OCI-LY7 (cell line): ENCODE data around the gene GRAP2. TPM values are rescaled to one million over a fixed set of nuclear protein-coding genes. Genes with fewer than 3 reads are reported as not detected.

Experiments used
- BruUV-seq: library from RNA; stranded (reverse); fragments of 400-500 nt; replicated peaks from 2 replicates; lab custom pipeline; 2021; lab: Mats Ljungman, UMichigan
- CTCF ChIA-PET: fragments of 300-600 bp; sonication (Branson Sonifier 250); formaldehyde crosslinking; loops from one replicate; lab custom pipeline; 2022; ENCODE audit warnings: antibody characterized with exemption; ENCODE audit not compliant: unreplicated experiment; lab: Charles Lee
- POLR2A ChIA-PET: fragments of 300-600 bp; sonication (Branson Sonifier 250); formaldehyde crosslinking; loops from one replicate; lab custom pipeline; 2022; ENCODE audit warnings: antibody characterized with exemption; lab: Charles Lee
- DNase-seq: peaks from one replicate; pipeline ENCODE4 v3.0.0-alpha.2; 2015; ENCODE audit warnings: low spot score
- H2AFZ ChIP-seq: fragments of 200-600 bp; sonication (generic), shearing (Covaris generic); 2 replicates; pipeline ENCODE4 v1.6.1; 2014; ENCODE audit warnings: mild to moderate bottlenecking, antibody characterized with exemption, low read length, moderate library complexity
- H3K27ac ChIP-seq: fragments of 200-600 bp; sonication (generic); 2 replicates; pipeline ENCODE4 v1.5.1; 2014; ENCODE audit warnings: mixed run types, low read depth, mild to moderate bottlenecking, moderate library complexity, low read length, inconsistent platforms; ENCODE audit not compliant: poor library complexity, severe bottlenecking
- H3K36me3 ChIP-seq: fragments of 200-600 bp; sonication (generic); 2 replicates; pipeline ENCODE4 v1.6.1; 2014; ENCODE audit warnings: mild to moderate bottlenecking, antibody characterized with exemption, low read length, moderate library complexity, mixed read lengths; ENCODE audit not compliant: insufficient read depth
- H3K4me1 ChIP-seq: fragments of 200-600 bp; sonication (generic); 2 replicates; pipeline ENCODE4 v1.5.1; 2014; ENCODE audit warnings: mild to moderate bottlenecking, low read length; ENCODE audit not compliant: insufficient read depth, poor library complexity, severe bottlenecking
- H3K4me2 ChIP-seq: fragments of 200-600 bp; sonication (generic); 2 replicates; pipeline ENCODE4 v1.6.1; 2014; ENCODE audit warnings: mild to moderate bottlenecking, low read length
- H3K4me3 ChIP-seq: fragments of 200-600 bp; sonication (generic); 2 replicates; pipeline ENCODE4 v1.5.1; 2014; ENCODE audit warnings: mild to moderate bottlenecking, low read depth, low read length; ENCODE audit not compliant: poor library complexity, severe bottlenecking
- H3K79me2 ChIP-seq: fragments of 200-600 bp; sonication (generic); 2 replicates; pipeline ENCODE4 v1.6.1; 2016; ENCODE audit warnings: low read depth, mild to moderate bottlenecking, low read length, moderate library complexity, mixed read lengths; ENCODE audit not compliant: insufficient read depth
- H3K9me2 ChIP-seq: fragments of 200-600 bp; sonication (generic); 2 replicates; pipeline ENCODE4 v1.6.1; 2016; ENCODE audit warnings: mild to moderate bottlenecking, low read length, mixed read lengths; ENCODE audit not compliant: insufficient read depth
- H3K9me3 ChIP-seq: fragments of 200-600 bp; sonication (generic); 2 replicates; pipeline ENCODE4 v1.6.1; 2014; ENCODE audit warnings: mild to moderate bottlenecking, mixed run types, low read length, mixed read lengths
- H4K20me1 ChIP-seq: fragments of 200-600 bp; sonication (generic); 2 replicates; pipeline ENCODE4 v1.6.1; 2014; ENCODE audit warnings: mild to moderate bottlenecking, antibody characterized with exemption, low read length, moderate library complexity, mixed read lengths; ENCODE audit not compliant: insufficient read depth
- CTCF ChIP-seq: fragments of 200-600 bp; sonication (generic); conservative IDR thresholded peaks from 2 replicates; pipeline ENCODE4 v1.5.1; 2014; ENCODE audit warnings: mild to moderate bottlenecking, antibody characterized with exemption, low read length, moderate library complexity, mixed read lengths
- EZH2phosphoT487 ChIP-seq: fragments of 200-600 bp; sonication (generic); IDR thresholded peaks from 2 replicates; pipeline ENCODE4 v1.6.1; 2018; ENCODE audit warnings: low read depth, borderline replicate concordance, mild to moderate bottlenecking, mixed run types, antibody characterized with exemption, low read length, moderate library complexity, mixed read lengths
- intact Hi-C: fragments of 100-400 bp; cut with micrococcal nuclease; formaldehyde crosslinking; loops from one replicate; pipeline ENCODE4 v1.10.0; 2022; ENCODE audit not compliant: unreplicated experiment
- total RNA-seq, 2 experiments: library from RNA; depleted of rRNA in 1 of 2; stranded (reverse); fragments of >200 nt in 1 of 2; shearing (Covaris generic) in 1 of 2; gene quantifications; 2 replicates each; pipeline ENCODE4 v1.2.3, GENCODE V29; 2014 to 2022

GRAP2 gene
- total RNA-seq, 2 experiments from 2014 or later, result not detected

- DNase-seq, result no peak
- Histone ChIP-seq H3K36me3 (no peaks in the 10 kb centered on the region), H3K4me3 (no peak within 1 kb of the TSS), H4K20me1 (no peaks in the 10 kb centered on the region), H3K27ac (no peak within 1 kb of the TSS), H3K9me2 (no peaks in the 10 kb centered on the region), H2AFZ (no peak within 1 kb of the TSS), H3K79me2 (no peaks in the 10 kb centered on the region), H3K4me2 (no peak within 1 kb of the TSS), H3K9me3 (no peaks in the 10 kb centered on the region), H3K4me1 (peaks cover 8% of the 10 kb centered on the region)
- ChIA-PET CTCF (no interaction called here), POLR2A (interaction anchor here (0.6 kb wide), 1 partner anchor 89 kb away, joined by 3 read pairs; no protein-coding TSS in a partner anchor)
- no TSS peak for BruUV-seq
- intact Hi-C loops, result no loop called here
- TF ChIP-seq CTCF (no peak), EZH2phosphoT487 (no peak)
Observed at GRCh38 chr22:39893526-39893925, 7.4 kb upstream of the GRAP2 start, which contains the start of gene ENTHD1. Gene ENTHD1 (minus strand): TSS chr22:39893760. CDS start chr22:39887748, 6,012 bp downstream.

GRCh38 chr22:39894554-39895092 is 6.3 kb upstream of the GRAP2 start:
- Histone ChIP-seq H3K9me2 (no peaks in the 10 kb centered on the region), H3K4me1 (peaks cover 19% of the 10 kb centered on the region), H3K36me3 (no peaks in the 10 kb centered on the region), H3K4me2 (no peak overlapping the region), H3K4me3 (no peak overlapping the region), H3K79me2 (no peaks in the 10 kb centered on the region), H3K27ac (no peak overlapping the region), H2AFZ (no peak overlapping the region), H4K20me1 (no peaks in the 10 kb centered on the region), H3K9me3 (no peaks in the 10 kb centered on the region)
- TF ChIP-seq CTCF (no peak), EZH2phosphoT487 (no peak)
- CTCF ChIA-PET, result no interaction called here
- no TSS peak for BruUV-seq
- POLR2A ChIA-PET, result no interaction called here
- no peak for DNase-seq
- intact Hi-C loops, result no loop called here

GRCh38 chr22:39895682-39896081 is 5.2 kb upstream of the GRAP2 start:
- Histone ChIP-seq H3K9me2 (no peaks in the 10 kb centered on the region), H3K4me3 (no peak overlapping the region), H3K4me1 (peaks cover 30% of the 10 kb centered on the region), H3K4me2 (no peak overlapping the region), H3K36me3 (no peaks in the 10 kb centered on the region), H2AFZ (no peak overlapping the region), H3K27ac (no peak overlapping the region), H3K79me2 (no peaks in the 10 kb centered on the region), H4K20me1 (no peaks in the 10 kb centered on the region), H3K9me3 (no peaks in the 10 kb centered on the region)
- intact Hi-C loops, result no loop called here
- no peak for DNase-seq
- no TSS peak for BruUV-seq
- no peak for TF ChIP-seq CTCF
- no peak for TF ChIP-seq EZH2phosphoT487
- ChIA-PET POLR2A (interaction anchor here (0.6 to 0.7 kb wide), 2 partner anchors 10 to 51 kb away, joined by 3 to 4 read pairs; no protein-coding TSS in a partner anchor), CTCF (no interaction called here)
